Upper lobe of left lung (tissue), 6 donors: ENCODE data around the gene PALLD. TPM values are rescaled to one million over a fixed set of nuclear protein-coding genes. Genes with fewer than 3 reads are reported as not detected.
A peak's percentile ranks its signal among the peaks of the same experiment; 100 is the strongest.

ENCODE experiments used
- ATAC-seq, 2 donors: fragments of 200-7000 bp; cut with Tn5 transposase; one replicate each; pipeline ENCODE4 v1.9.1; 2022; ENCODE audit warnings: mild to moderate bottlenecking in 2 of 2, moderate library complexity in 2 of 2; ENCODE audit not compliant: low FRiP score in 2 of 2
- DNase-seq, 2 donors: peaks; one replicate each; pipeline ENCODE4 v3.0.0-alpha.2; 2019 to 2020
- H3K27ac ChIP-seq, 4 donors: fragments of 200-600 bp; sonication (generic); one replicate each; pipeline ENCODE4 v1.5.1; 2016 to 2019
- H3K27me3 ChIP-seq, 4 donors: fragments of 200-600 bp; sonication (generic); one replicate each; pipeline ENCODE4 v1.5.1; 2017 to 2019
- H3K36me3 ChIP-seq, 4 donors: fragments of 200-600 bp; sonication (generic); one replicate each; pipeline ENCODE4 v1.5.1; 2016 to 2019
- H3K4me1 ChIP-seq, 4 donors: fragments of 200-600 bp; sonication (generic); one replicate each; pipeline ENCODE4 v1.5.1; 2018 to 2019
- H3K4me3 ChIP-seq, 4 donors: fragments of 200-600 bp; sonication (generic); one replicate each; pipeline ENCODE4 v1.5.1; 2017 to 2019; ENCODE audit warnings: mild to moderate bottlenecking in 2 of 4, moderate library complexity in 1 of 4
- H3K9me3 ChIP-seq, 4 donors: fragments of 200-600 bp; sonication (generic); one replicate each; pipeline ENCODE4 v1.5.1; 2018 to 2019
- EP300 ChIP-seq, 4 donors: sonication (generic); formaldehyde crosslinking; IDR thresholded peaks; one replicate each; pipeline ENCODE4 v1.5.1; 2017; ENCODE audit warnings: antibody characterized with exemption in 4 of 4, control low read depth in 2 of 4
- POLR2A ChIP-seq, 4 donors: fragments of 450-650 bp; IDR thresholded peaks; one replicate each; pipeline ENCODE4 v1.5.1; 2016 to 2017; ENCODE audit warnings: antibody characterized with exemption in 4 of 4, mild to moderate bottlenecking in 2 of 4
- POLR2AphosphoS5 ChIP-seq, 2 donors: sonication (generic); formaldehyde crosslinking; IDR thresholded peaks; one replicate each; pipeline ENCODE4 v1.5.1; 2017; ENCODE audit warnings: antibody characterized with exemption in 2 of 2
- WGBS, 2 donors: methylation state at CpG; one replicate each; pipeline ENCODE4 v1.1.5; 2017 to 2018; 5-methylcytosine and 5-hydroxymethylcytosine counted together
- total RNA-seq, 6 donors: library from RNA; depleted of rRNA in 4 of 6; stranded (reverse); fragments of >200 nt in 4 of 6; gene quantifications; one replicate each; pipeline versions ENCODE4 v1.1.0 to v1.2.1, GENCODE V29; 2016 to 2021
- TF ChIP-seq, protein P1 (sequence below), 6 experiments: fragments of 450-650 bp in 4 of 6; fragments of 200-600 bp in 2 of 6; sonication (generic) in 2 of 6; IDR thresholded peaks; one replicate each; pipeline ENCODE4 v1.5.1; 2016 to 2019; ENCODE audit warnings: antibody characterized with exemption in 6 of 6
- donor health status: DM: no; HTN: no; CAD: no; lungs with moderate emphysema.
- donor health status: DM: no; HTN: yes; CAD: no; lungs with severe emphysema.

Gene PALLD
- total RNA-seq, 6 donors from 2014 or later = 63.9 to 175 (median 134) TPM

DNA sequence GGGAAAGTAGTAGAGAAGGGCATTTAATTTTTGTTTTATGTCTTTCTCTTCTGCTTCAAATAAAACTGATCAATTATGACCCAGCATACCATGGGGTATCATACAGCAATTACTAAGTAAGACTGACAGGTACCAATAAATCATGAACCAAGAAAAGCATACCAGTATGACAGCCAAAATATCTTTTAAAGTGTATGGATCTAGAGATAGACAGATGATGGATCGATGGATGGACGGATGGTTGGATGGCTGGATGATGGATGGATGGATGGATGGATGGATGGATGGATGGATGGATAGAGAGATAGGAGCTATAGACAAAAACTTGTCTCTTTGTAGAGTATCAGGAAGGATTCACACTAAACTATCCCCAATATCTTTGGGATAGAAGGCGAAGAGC is 18.0 kb upstream of the PALLD start:
- H3K27ac ChIP-seq = peak overlapping the region in 1 of 4 donors; percentile 98
- H3K4me3 ChIP-seq = peak overlapping the region in 1 of 4 donors; percentile 70
- ATAC-seq = no peak
- no peak for DNase-seq
- H3K27me3 ChIP-seq = no peaks in the 10 kb centered on the region
- TF ChIP-seq POLR2AphosphoS5 (IDR thresholded peaks at IDR 0.05) (no peak), POLR2A (IDR thresholded peaks at IDR 0.05) (no peak), EP300 (IDR thresholded peaks at IDR 0.05) (no peak)
- TF ChIP-seq, protein P1, sequence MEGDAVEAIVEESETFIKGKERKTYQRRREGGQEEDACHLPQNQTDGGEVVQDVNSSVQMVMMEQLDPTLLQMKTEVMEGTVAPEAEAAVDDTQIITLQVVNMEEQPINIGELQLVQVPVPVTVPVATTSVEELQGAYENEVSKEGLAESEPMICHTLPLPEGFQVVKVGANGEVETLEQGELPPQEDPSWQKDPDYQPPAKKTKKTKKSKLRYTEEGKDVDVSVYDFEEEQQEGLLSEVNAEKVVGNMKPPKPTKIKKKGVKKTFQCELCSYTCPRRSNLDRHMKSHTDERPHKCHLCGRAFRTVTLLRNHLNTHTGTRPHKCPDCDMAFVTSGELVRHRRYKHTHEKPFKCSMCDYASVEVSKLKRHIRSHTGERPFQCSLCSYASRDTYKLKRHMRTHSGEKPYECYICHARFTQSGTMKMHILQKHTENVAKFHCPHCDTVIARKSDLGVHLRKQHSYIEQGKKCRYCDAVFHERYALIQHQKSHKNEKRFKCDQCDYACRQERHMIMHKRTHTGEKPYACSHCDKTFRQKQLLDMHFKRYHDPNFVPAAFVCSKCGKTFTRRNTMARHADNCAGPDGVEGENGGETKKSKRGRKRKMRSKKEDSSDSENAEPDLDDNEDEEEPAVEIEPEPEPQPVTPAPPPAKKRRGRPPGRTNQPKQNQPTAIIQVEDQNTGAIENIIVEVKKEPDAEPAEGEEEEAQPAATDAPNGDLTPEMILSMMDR (IDR thresholded peaks at IDR 0.05) = no peak
- WGBS, 2 donors = 97 to 99% methylated on average over 3 of the region's 3 CpGs
- peaks cover 7 to 11% (median 9%) of the 10 kb centered on the region in 4 donors for H3K4me1 ChIP-seq
- no peaks in the 10 kb centered on the region for H3K9me3 ChIP-seq
- H3K36me3 ChIP-seq = no peaks in the 10 kb centered on the region

GRCh38 chr4:168480931-168481611 is 15.8 kb upstream of the PALLD start:
- H3K27ac ChIP-seq = peak overlapping the region; percentile 94 to 99 (median 97)
- peak overlapping the region; percentile 68 to 83 (median 70) for H3K4me3 ChIP-seq
- DNase-seq (no peak), ATAC-seq (peak; percentile 79 to 81)
- H3K36me3 ChIP-seq = no peaks in the 10 kb centered on the region
- no peak for TF ChIP-seq EP300 (IDR thresholded peaks at IDR 0.05)
- TF ChIP-seq, protein P1 (IDR thresholded peaks at IDR 0.05) = no peak
- peak in 1 of 2 donors; percentile 21 for TF ChIP-seq POLR2AphosphoS5 (IDR thresholded peaks at IDR 0.05)
- TF ChIP-seq POLR2A (IDR thresholded peaks at IDR 0.05) = no peak
- peaks cover 6 to 10% (median 8%) of the 10 kb centered on the region in 4 donors for H3K4me1 ChIP-seq
- H3K9me3 ChIP-seq = no peaks in the 10 kb centered on the region
- H3K27me3 ChIP-seq = no peaks in the 10 kb centered on the region
- 10 to 13% methylated on average over 7 of the region's 7 CpGs for WGBS, 2 donors

DNA sequence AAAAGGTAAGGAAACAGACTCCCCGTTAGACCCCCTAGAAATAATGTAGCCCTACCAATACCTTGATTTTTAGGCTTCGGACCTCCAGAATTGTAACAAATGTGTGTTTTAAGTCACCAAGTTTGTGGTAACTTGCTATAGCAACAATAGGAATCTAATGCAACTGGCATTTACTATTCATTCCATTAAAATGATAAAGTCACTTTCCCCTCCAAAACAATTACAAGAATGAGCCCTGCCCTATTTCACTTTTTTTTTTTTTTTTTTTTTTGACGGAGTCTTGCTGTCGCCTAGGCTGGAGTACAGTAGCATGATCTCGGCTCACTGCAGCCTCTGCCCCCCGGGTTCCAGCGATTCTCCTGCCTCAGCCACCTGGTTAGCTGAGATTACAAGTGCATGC is 13.0 kb upstream of the PALLD start:
- H3K9me3 ChIP-seq = no peaks in the 10 kb centered on the region
- no peak overlapping the region for H3K4me3 ChIP-seq
- no peaks in the 10 kb centered on the region for H3K27me3 ChIP-seq
- peaks cover 6 to 8% (median 7%) of the 10 kb centered on the region in 4 donors for H3K4me1 ChIP-seq
- DNase-seq (no peak), ATAC-seq (no peak)
- no peaks in the 10 kb centered on the region for H3K36me3 ChIP-seq
- WGBS, 2 donors = 82 to 92% methylated on average over 7 of the region's 7 CpGs
- no peak overlapping the region for H3K27ac ChIP-seq
- no peak for TF ChIP-seq POLR2A (IDR thresholded peaks at IDR 0.05)
- TF ChIP-seq, protein P1 (IDR thresholded peaks at IDR 0.05) = no peak
- TF ChIP-seq POLR2AphosphoS5 (IDR thresholded peaks at IDR 0.05) = no peak
- TF ChIP-seq EP300 (IDR thresholded peaks at IDR 0.05) = no peak

DNA sequence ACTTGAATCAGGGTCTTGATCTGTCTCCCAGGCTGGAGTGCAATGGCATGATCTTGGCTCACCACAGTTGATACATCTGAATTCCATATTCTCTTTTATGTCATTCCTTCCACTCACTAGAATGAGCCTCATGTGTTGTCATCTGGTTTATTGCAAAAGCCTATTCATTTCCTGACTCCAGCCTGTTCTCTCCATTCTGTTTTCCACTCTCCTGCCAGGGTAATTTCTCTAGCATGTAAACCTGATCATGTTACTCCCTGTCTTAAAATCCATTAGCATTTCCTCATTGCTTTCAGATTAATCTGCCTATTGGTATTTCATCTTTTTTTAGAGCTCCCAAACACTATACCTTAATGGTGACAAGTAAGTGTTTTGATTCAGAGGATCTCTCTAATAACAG is 12.2 kb upstream of the PALLD start:
- H3K36me3 ChIP-seq = no peaks in the 10 kb centered on the region
- no peak overlapping the region for H3K27ac ChIP-seq
- DNase-seq = no peak

More for the DNA sequence above, 12.2 kb upstream of the PALLD start:
- ATAC-seq = no peak
- no peaks in the 10 kb centered on the region for H3K27me3 ChIP-seq
- H3K9me3 ChIP-seq = no peaks in the 10 kb centered on the region
- no peak overlapping the region for H3K4me3 ChIP-seq
- peaks cover 6 to 8% (median 7%) of the 10 kb centered on the region in 4 donors for H3K4me1 ChIP-seq
- TF ChIP-seq POLR2A (IDR thresholded peaks at IDR 0.05) (no peak), POLR2AphosphoS5 (IDR thresholded peaks at IDR 0.05) (no peak), EP300 (IDR thresholded peaks at IDR 0.05) (no peak)
- TF ChIP-seq, protein P1 (IDR thresholded peaks at IDR 0.05) = no peak
